GM21723 (cell line): ENCODE measurements around the gene ZNF543.
"Not testable (repeated sequence)": the region's sequence is repeated elsewhere in the genome, so short reads cannot be mapped to it uniquely, and the experiment has no call there.

Experiments used
- ATAC-seq: cut with Tn5 transposase; IDR thresholded peaks from one replicate; pipeline ENCODE4 v1.9.1; 2021; ENCODE audit warnings: mild to moderate bottlenecking, moderate library complexity; ENCODE audit not compliant: unreplicated experiment

The ZNF543 gene

GRCh38 chr19:57320180-57321084 is at the start of gene ZNF543:
Gene ZNF543, plus strand, starts transcription at chr19:57320472. Its CDS starts 382 bp downstream, at chr19:57320854.
- ATAC-seq: peak; percentile 97

- no peak for ATAC-seq
Measured at GRCh38 chr19:57271280-57271679, 49.0 kb upstream of the ZNF543 start.

- no peak for ATAC-seq
Measured at GRCh38 chr19:57273014-57273413, 47.3 kb upstream of the ZNF543 start.

GRCh38 chr19:57276430-57276829 is 43.8 kb upstream of the ZNF543 start:
- ATAC-seq: no peak

GRCh38 chr19:57278481-57278880 is 41.8 kb upstream of the ZNF543 start:
- not testable (repeated sequence) for ATAC-seq

- ATAC-seq: peak; percentile 67
Measured at GRCh38 chr19:57279418-57280164, 40.7 kb upstream of the ZNF543 start.

GRCh38 chr19:57280165-57280961 is 39.9 kb upstream of the ZNF543 start, which contains the start of gene ZNF460:
Gene ZNF460, plus strand, starts transcription at chr19:57280485. Its CDS starts 322 bp downstream, at chr19:57280807.
- ATAC-seq: peak; percentile 78

- ATAC-seq: no peak
Measured at GRCh38 chr19:57280962-57281400, 39.3 kb upstream of the ZNF543 start.

- ATAC-seq: no peak
Measured at GRCh38 chr19:57282011-57282643, 38.1 kb upstream of the ZNF543 start.

- ATAC-seq: no peak
Measured at GRCh38 chr19:57288373-57288772, 31.9 kb upstream of the ZNF543 start.

GRCh38 chr19:57290970-57291369 is 29.3 kb upstream of the ZNF543 start:
- ATAC-seq: no peak

GRCh38 chr19:57292547-57292946 is 27.7 kb upstream of the ZNF543 start:
- no peak for ATAC-seq

- ATAC-seq: no peak
Measured at GRCh38 chr19:57293719-57294118, 26.6 kb upstream of the ZNF543 start.

GRCh38 chr19:57302020-57302465 is 18.2 kb upstream of the ZNF543 start:
- no peak for ATAC-seq

- no peak for ATAC-seq
Measured at GRCh38 chr19:57302727-57303401, 17.4 kb upstream of the ZNF543 start.

GRCh38 chr19:57305056-57305455 is 15.2 kb upstream of the ZNF543 start:
- no peak for ATAC-seq

- ATAC-seq: no peak
Measured at GRCh38 chr19:57308514-57308913, 11.8 kb upstream of the ZNF543 start.

GRCh38 chr19:57310792-57311191 is 9.5 kb upstream of the ZNF543 start:
- ATAC-seq: no peak

GRCh38 chr19:57314146-57314545 is 6.1 kb upstream of the ZNF543 start:
- no peak for ATAC-seq

- no peak for ATAC-seq
Measured at GRCh38 chr19:57317503-57317902, 2.8 kb upstream of the ZNF543 start.
